GM18498 (cell line): ENCODE results near the gene IL2RG.

Experiments used
- ATAC-seq: cut with Tn5 transposase; IDR thresholded peaks from one replicate; pipeline ENCODE4 v1.9.1; 2021; ENCODE audit warnings: mild to moderate bottlenecking, moderate library complexity; ENCODE audit not compliant: unreplicated experiment

The IL2RG gene

GRCh38 chrX:71111141-71111843 is at the start of gene IL2RG:
Gene IL2RG, minus strand, starts transcription at chrX:71111577. Its CDS starts 38 bp downstream, at chrX:71111539.
- ATAC-seq: peak; percentile 96

GRCh38 chrX:71160475-71160874 is 49.1 kb upstream of the IL2RG start:
- no peak for ATAC-seq

- no peak for ATAC-seq
These were observed 48.0 kb upstream of the IL2RG start for GRCh38 chrX:71159335-71159734.

DNA sequence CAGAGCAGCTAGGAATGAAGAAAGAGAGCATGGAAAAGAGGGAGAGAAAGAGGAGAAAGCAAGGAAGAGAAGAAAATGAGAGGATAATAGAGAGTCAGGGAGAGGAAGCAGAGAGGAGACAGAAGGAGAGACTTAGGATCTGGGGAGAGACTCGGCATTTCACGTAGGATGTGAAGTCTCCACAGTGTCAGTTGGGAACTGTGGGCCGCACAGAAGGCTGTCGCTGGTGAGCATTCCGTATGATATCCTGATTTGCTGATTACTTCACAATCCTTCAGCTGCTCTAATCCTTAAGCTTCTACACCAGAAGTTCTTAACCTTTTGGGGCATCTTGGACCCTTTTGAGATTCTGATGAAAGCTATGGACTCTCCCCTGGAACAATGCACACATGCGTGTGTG is 47.2 kb upstream of the IL2RG start:
- ATAC-seq: no peak

- no peak for ATAC-seq
These were observed 43.3 kb upstream of the IL2RG start for GRCh38 chrX:71154641-71155040.

DNA sequence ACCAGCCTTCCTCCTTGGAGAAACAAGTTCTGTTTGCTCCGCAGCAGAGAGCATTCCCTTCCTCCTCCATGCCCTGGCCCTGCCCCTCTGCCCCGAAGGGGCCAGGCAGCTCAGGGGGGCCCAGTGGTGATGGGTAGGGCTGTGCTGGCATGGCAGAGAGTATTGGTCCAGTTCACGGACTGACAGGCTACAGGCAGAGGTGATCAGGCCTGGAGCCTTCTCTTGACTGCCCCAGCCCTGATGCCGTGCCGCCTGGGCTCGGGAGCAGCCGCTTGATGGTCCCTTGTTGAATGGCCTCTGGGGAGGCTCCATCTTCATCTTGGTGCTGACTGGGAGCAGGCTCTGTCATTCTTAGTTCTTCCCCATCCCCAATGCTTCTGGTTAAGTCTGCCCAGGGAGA is 42.8 kb upstream of the IL2RG start:
- ATAC-seq: no peak

GRCh38 chrX:71151366-71151765 is 40.0 kb upstream of the IL2RG start:
- ATAC-seq: no peak

GRCh38 chrX:71148278-71148663 is 36.9 kb upstream of the IL2RG start:
- ATAC-seq: no peak

DNA sequence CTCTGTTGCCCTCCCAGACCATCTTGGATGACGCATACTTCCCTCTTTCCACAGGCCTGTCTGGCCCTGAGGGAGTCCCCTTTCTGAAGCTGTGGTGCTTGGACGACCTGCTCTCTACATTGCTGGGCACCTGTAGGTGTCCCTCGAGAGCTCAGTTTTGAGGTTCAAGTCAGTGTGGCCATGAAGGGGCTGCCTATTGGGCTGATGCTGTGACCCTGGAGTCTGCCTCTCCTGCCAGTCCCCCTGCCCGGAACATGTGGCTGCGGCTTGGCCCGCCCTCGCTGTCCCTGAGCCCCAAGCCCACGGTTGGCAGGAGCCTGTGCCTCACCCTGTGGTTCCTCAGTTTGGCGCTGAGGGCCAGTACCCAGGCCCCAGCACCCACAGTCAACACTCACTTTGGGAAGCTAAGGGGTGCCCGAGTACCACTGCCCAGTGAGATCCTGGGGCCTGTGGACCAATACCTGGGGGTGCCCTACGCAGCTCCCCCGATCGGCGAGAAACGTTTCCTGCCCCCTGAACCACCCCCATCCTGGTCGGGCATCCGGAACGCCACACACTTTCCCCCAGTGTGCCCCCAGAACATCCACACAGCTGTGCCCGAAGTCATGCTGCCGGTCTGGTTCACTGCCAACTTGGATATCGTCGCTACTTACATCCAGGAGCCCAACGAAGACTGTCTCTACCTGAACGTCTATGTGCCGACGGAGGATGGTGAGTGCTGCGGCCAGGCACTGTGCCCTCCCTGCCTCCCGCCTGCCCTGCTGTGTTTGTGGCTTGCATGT is 36.3 kb upstream of the IL2RG start:
- no peak for ATAC-seq

GRCh38 chrX:71144651-71145050 is 33.3 kb upstream of the IL2RG start, which contains the start of gene NLGN3:
Gene NLGN3, plus strand, starts transcription at chrX:71144841. Its CDS starts 2,909 bp downstream, at chrX:71147750.
- no peak for ATAC-seq

DNA sequence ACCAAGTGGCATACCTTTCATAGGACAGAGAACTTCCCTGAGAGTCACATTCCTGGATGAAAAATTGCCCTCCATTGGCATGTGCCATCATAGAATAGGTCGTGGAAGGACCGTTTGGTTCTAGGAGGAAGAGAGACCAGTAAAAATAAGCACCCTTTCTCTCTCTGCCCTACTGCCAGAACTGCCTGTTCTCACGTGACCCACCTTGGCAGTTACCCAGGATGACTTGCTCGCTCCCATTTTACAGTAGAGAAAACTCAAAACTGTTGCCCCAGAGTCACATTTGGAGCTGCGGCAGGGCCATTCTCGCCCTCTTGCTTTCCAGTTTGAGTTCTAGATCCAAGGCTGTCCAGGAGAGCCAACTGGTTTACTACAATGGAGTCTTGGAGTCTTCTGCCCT is 32.1 kb upstream of the IL2RG start:
- ATAC-seq: no peak

DNA sequence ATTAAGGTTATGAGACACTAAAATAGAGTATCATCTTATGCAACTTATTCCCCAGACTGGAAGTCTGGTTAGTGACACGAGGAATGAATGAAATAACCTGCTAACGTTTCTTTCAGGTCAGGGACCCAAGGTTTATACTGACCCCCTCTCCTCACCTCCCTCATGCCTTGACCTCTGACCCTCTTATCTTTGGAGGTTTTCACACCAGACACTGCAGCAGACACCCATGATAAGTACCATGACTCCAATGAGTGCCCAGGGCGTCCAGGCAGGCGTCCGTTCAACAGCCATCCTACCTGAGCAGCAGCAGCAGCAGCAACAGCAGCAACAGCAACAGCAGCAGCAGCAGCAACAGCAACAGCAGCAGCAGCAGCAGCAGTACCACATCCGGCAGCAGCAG is 29.1 kb upstream of the IL2RG start:
- ATAC-seq: no peak

DNA sequence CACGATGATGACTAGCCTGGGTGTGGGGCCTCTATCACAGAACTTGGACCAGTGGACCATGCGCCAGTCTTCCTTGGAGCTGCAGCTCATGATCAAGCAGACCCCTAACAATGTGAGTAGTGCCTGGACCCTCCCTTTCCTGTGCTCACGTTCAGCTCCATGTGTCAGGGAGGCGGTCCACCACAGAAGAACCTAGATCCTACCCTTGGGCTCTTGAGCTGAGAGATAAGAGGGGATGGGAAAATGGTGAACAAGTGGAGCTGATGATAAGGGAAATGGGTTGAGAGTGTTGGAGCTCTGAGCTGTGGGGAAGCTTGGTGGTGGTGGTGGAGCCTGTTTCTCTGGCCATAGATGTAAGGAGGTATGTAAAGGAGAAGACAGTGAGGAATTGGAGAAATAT is 20.1 kb upstream of the IL2RG start:
- no peak for ATAC-seq

DNA sequence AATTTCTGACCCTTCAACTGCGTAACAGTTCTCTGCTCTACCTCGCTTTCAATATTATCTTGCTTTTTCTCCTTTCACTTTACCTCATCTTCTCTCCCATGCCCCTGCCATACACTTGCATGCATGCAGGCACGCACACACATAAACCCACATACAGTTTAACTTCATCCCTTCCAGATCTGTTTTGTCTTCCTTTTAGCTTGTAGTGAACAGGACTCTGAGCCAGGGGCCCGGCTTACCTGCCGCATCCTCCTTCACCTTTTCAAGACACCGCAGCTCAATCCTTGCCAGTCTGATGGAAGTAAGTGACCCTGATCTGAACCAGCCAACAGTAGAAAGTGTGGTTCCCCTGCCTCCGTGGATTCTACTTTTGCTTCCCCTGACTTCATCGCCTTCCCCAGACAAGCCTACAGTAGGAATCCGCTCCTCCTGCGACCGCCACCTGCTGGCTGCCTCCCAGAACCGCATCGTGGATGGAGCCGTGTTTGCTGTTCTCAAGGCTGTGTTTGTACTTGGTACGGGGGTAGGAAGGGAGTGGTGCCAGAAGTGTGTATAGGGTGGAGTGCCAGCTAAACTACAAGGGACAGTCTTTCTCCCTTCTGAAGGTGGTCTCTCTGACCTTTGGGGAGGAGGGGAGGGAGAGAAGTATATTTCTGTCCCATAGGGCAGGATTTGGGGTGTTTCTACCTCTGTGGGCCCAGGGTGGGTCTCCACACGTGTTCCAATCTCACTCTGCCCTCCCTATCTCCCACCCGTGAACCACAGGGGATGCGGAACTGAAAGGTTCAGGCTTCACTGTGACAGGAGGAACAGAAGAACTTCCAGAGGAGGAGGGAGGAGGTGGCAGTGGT is 17.8 kb upstream of the IL2RG start:
- no peak for ATAC-seq

GRCh38 chrX:71128166-71128833 is 16.9 kb upstream of the IL2RG start:
- no peak for ATAC-seq

GRCh38 chrX:71118985-71119535 is 7.7 kb upstream of the IL2RG start:
- ATAC-seq: peak; percentile 23

DNA sequence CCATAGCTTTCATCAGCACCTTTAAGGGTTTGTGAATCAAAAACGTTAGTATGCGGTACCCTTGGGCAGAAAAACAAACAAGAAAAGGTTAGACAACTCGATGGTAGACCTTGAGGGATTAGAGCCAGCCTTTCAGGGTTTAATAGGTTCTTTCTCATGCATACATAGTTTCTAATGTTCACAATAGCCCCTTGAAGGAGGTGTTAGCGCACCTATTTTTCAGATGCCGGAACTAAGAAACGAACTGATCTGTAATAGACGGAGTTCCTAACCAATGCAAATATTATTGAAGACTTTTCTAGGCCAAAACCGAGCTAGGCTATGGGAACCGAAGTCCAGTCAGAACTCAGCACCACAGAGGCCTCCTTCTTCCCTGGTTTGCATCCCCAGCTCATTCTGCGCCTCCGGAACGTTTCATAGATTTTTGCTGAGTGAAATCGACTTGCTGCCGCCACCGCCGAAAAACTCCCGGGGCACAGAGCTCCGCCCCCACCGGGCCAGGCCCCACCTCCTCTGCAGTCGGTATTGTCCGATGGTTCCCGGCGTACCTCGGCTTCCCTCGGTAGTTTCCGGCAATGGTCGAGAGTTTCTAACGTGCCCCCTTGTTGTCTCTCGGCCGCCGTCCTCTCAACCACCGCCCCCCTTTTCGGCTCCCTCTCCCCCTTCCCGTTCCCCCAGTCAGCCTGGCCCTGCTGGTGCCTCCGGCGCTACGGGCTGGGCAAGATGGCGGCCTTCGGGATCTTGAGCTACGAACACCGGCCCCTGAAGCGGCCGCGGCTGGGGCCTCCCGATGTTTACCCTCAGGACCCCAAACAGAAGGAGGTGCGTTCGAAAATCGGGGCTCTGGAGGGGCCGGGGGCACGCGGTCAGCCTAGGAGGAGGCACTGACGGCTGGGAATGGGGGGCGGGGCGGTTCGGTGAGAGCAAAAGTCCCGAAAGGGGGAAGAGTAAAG is 6.9 kb upstream of the IL2RG start, which contains the start of gene MED12:
TSS of gene MED12 (plus strand) at position 565 of the 953 bp plus-strand sequence. CDS start at position 724, 159 bp downstream.
- peak; percentile 95 for ATAC-seq

DNA sequence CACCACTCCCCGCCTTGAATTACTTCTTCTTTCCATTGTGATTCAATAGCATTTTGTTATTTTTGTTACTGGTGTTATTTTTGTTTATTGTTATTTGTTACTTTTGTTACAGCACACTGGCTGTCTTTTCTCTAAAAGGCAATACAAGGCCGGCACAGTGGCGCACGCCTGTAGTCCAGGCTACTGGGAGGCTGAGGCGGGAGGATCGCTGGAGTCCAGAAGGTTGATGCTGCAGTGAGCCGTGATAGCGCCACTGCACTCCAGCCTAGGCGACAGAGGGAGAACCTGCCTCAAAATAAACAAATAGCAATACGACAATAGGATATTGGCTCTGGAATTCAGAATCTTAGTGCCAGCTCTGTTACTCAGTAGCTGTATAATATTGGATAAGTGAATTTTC is 6.0 kb upstream of the IL2RG start:
- ATAC-seq: no peak

DNA sequence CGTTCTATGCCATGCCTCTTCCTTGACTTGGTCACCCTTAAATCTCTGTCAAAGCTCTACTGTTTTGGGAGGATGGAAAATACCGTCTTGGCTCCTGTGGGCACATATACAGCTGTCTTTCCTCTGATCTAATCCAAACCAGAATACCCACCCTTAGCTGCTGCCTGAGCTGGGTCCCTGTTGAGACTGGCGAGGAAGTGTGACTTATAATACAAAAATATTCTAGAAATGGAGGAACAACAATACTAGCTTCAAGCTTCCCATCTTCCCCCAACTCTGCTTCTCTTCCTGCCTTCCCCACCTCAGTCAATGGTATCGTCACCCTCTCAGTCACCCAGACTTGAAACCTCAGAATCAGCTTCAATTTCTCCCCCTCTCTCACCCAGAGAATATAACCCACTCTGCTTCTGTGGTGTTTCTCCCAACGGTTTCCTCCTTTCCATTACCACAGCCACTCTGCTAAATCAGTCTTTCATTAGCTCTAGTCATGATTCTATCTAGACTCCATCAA is 599 bp upstream of the IL2RG start:
- peak; percentile 24 for ATAC-seq
